ENCODE results near the gene NDUFAB1.
"Not testable (repeated sequence)": the region's sequence is repeated elsewhere in the genome, so short reads cannot be mapped to it uniquely, and the experiment has no call there.

The NDUFAB1 gene

GRCh38 chr16:23549938-23550337 lies 46.2 kb downstream of the NDUFAB1 start:
- H3K27me3 ChIP-seq (ENCODE audit: insufficient read depth, insufficient read length), result no peaks in the 10 kb centered on the region
- no peak for DNase-seq (ENCODE audit: low read depth, low spot score)
- no peak overlapping the region for H3K9ac ChIP-seq (ENCODE audit: insufficient read length, low read depth)
- no peaks in the 10 kb centered on the region for H3K9me3 ChIP-seq (ENCODE audit: insufficient read depth, low read length)
- no peak for TF ChIP-seq SUZ12 (IDR thresholded peaks at IDR 0.05; ENCODE audit: extremely low read depth, insufficient read depth, insufficient read length)
- H3K36me3 ChIP-seq (ENCODE audit: insufficient read depth, insufficient read length, low read length), result peaks cover 90% of the 10 kb centered on the region
- no peaks in the 10 kb centered on the region for H3K4me1 ChIP-seq (ENCODE audit: insufficient read depth, insufficient read length)
- H3K4me3 ChIP-seq (ENCODE audit: insufficient read length, low read depth), result no peak overlapping the region

GRCh38 chr16:23544436-23544835 lies 51.7 kb downstream of the NDUFAB1 start:
- Histone ChIP-seq H3K4me3 (ENCODE audit: insufficient read length, low read depth) (no peak overlapping the region), H3K9me3 (ENCODE audit: insufficient read depth, low read length) (no peaks in the 10 kb centered on the region), H3K36me3 (ENCODE audit: insufficient read depth, insufficient read length, low read length) (peaks cover 92% of the 10 kb centered on the region), H3K27me3 (ENCODE audit: insufficient read depth, insufficient read length) (no peaks in the 10 kb centered on the region), H3K4me1 (ENCODE audit: insufficient read depth, insufficient read length) (no peaks in the 10 kb centered on the region), H3K9ac (ENCODE audit: insufficient read length, low read depth) (no peak overlapping the region)
- DNase-seq (ENCODE audit: low read depth, low spot score), result no peak
- TF ChIP-seq ZNF274 (IDR thresholded peaks at IDR 0.05; ENCODE audit: low read depth, low read length) (no peak), YY1 (IDR thresholded peaks at IDR 0.05; ENCODE audit: insufficient read depth, insufficient read length) (no peak), SUZ12 (IDR thresholded peaks at IDR 0.05; ENCODE audit: extremely low read depth, insufficient read depth, insufficient read length) (no peak)

- not testable (repeated sequence) for H3K4me3 ChIP-seq (ENCODE audit: insufficient read length, low read depth); H3K4me1 ChIP-seq (ENCODE audit: insufficient read depth, insufficient read length); H3K9ac ChIP-seq (ENCODE audit: insufficient read length, low read depth); H3K9me3 ChIP-seq (ENCODE audit: insufficient read depth, low read length); DNase-seq (ENCODE audit: low read depth, low spot score); H3K27me3 ChIP-seq (ENCODE audit: insufficient read depth, insufficient read length)
- peaks cover 93% of the 10 kb centered on the region for H3K36me3 ChIP-seq (ENCODE audit: insufficient read depth, insufficient read length, low read length)
Observed at GRCh38 chr16:23540817-23541178, 55.3 kb downstream of the NDUFAB1 start.

- Histone ChIP-seq H3K4me1 (ENCODE audit: insufficient read depth, insufficient read length) (no peaks in the 10 kb centered on the region), H3K9me3 (ENCODE audit: insufficient read depth, low read length) (no peaks in the 10 kb centered on the region), H3K9ac (ENCODE audit: insufficient read length, low read depth) (no peak overlapping the region), H3K27me3 (ENCODE audit: insufficient read depth, insufficient read length) (no peaks in the 10 kb centered on the region), H3K36me3 (ENCODE audit: insufficient read depth, insufficient read length, low read length) (peaks cover 93% of the 10 kb centered on the region), H3K4me3 (ENCODE audit: insufficient read length, low read depth) (no peak overlapping the region)
- no peak for TF ChIP-seq YY1 (IDR thresholded peaks at IDR 0.05; ENCODE audit: insufficient read depth, insufficient read length)
- no peak for TF ChIP-seq ZNF274 (IDR thresholded peaks at IDR 0.05; ENCODE audit: low read depth, low read length)
- no peak for TF ChIP-seq SUZ12 (IDR thresholded peaks at IDR 0.05; ENCODE audit: extremely low read depth, insufficient read depth, insufficient read length)
- DNase-seq (ENCODE audit: low read depth, low spot score), result no peak
Observed at GRCh38 chr16:23539984-23540816, 55.9 kb downstream of the NDUFAB1 start.

- no peaks in the 10 kb centered on the region for H3K9me3 ChIP-seq (ENCODE audit: insufficient read depth, low read length)
- H3K4me1 ChIP-seq (ENCODE audit: insufficient read depth, insufficient read length), result no peaks in the 10 kb centered on the region
- H3K27me3 ChIP-seq (ENCODE audit: insufficient read depth, insufficient read length), result no peaks in the 10 kb centered on the region
- DNase-seq (ENCODE audit: low read depth, low spot score), result no peak
- H3K9ac ChIP-seq (ENCODE audit: insufficient read length, low read depth), result no peak overlapping the region
- peaks cover 94% of the 10 kb centered on the region for H3K36me3 ChIP-seq (ENCODE audit: insufficient read depth, insufficient read length, low read length)
- no peak overlapping the region for H3K4me3 ChIP-seq (ENCODE audit: insufficient read length, low read depth)
- TF ChIP-seq YY1 (IDR thresholded peaks at IDR 0.05; ENCODE audit: insufficient read depth, insufficient read length) (no peak), ZNF274 (IDR thresholded peaks at IDR 0.05; ENCODE audit: low read depth, low read length) (no peak), SUZ12 (IDR thresholded peaks at IDR 0.05; ENCODE audit: extremely low read depth, insufficient read depth, insufficient read length) (no peak)
Observed at GRCh38 chr16:23538919-23539278, 57.2 kb downstream of the NDUFAB1 start.

GRCh38 chr16:23537390-23537789 lies 58.7 kb downstream of the NDUFAB1 start:
- no peak overlapping the region for H3K9ac ChIP-seq (ENCODE audit: insufficient read length, low read depth)
- no peak for DNase-seq (ENCODE audit: low read depth, low spot score)
- H3K4me1 ChIP-seq (ENCODE audit: insufficient read depth, insufficient read length), result no peaks in the 10 kb centered on the region
- no peaks in the 10 kb centered on the region for H3K27me3 ChIP-seq (ENCODE audit: insufficient read depth, insufficient read length)
- H3K9me3 ChIP-seq (ENCODE audit: insufficient read depth, low read length), result no peaks in the 10 kb centered on the region
- no peak overlapping the region for H3K4me3 ChIP-seq (ENCODE audit: insufficient read length, low read depth)
- H3K36me3 ChIP-seq (ENCODE audit: insufficient read depth, insufficient read length, low read length), result peaks cover 93% of the 10 kb centered on the region
- no peak for TF ChIP-seq SUZ12 (IDR thresholded peaks at IDR 0.05; ENCODE audit: extremely low read depth, insufficient read depth, insufficient read length)
- TF ChIP-seq YY1 (IDR thresholded peaks at IDR 0.05; ENCODE audit: insufficient read depth, insufficient read length), result no peak
- no peak for TF ChIP-seq ZNF274 (IDR thresholded peaks at IDR 0.05; ENCODE audit: low read depth, low read length)

- peaks cover 92% of the 10 kb centered on the region for H3K36me3 ChIP-seq (ENCODE audit: insufficient read depth, insufficient read length, low read length)
Observed at GRCh38 chr16:23535901-23536300, 60.2 kb downstream of the NDUFAB1 start.

More at GRCh38 chr16:23535901-23536300, 60.2 kb downstream of the NDUFAB1 start:
- TF ChIP-seq SUZ12 (IDR thresholded peaks at IDR 0.05; ENCODE audit: extremely low read depth, insufficient read depth, insufficient read length), result no peak
- no peak for TF ChIP-seq ZNF274 (IDR thresholded peaks at IDR 0.05; ENCODE audit: low read depth, low read length)
- no peak for TF ChIP-seq YY1 (IDR thresholded peaks at IDR 0.05; ENCODE audit: insufficient read depth, insufficient read length)
- no peak for DNase-seq (ENCODE audit: low read depth, low spot score)
- H3K4me1 ChIP-seq (ENCODE audit: insufficient read depth, insufficient read length), result no peaks in the 10 kb centered on the region
- H3K27me3 ChIP-seq (ENCODE audit: insufficient read depth, insufficient read length), result no peaks in the 10 kb centered on the region
- no peak overlapping the region for H3K4me3 ChIP-seq (ENCODE audit: insufficient read length, low read depth)
- no peak overlapping the region for H3K9ac ChIP-seq (ENCODE audit: insufficient read length, low read depth)
- H3K9me3 ChIP-seq (ENCODE audit: insufficient read depth, low read length), result no peaks in the 10 kb centered on the region
